Measurements from ENCODE around the gene AACS. TPM values are rescaled to one million over a fixed set of nuclear protein-coding genes. Genes with fewer than 3 reads are reported as not detected.
"Not testable (repeated sequence)": the region's sequence is repeated elsewhere in the genome, so short reads cannot be mapped to it uniquely, and the experiment has no call there.

AACS gene
- total RNA-seq, 1 donor from 2014 or later, result 32.0 TPM

- DNase-seq (ENCODE audit: low read depth, low spot score), result no peak
Measured at GRCh38 chr12:125122668-125123067, 57.4 kb downstream of the AACS start.

GRCh38 chr12:125124320-125124966, 59.2 kb downstream of the AACS start:
- no peak for DNase-seq (ENCODE audit: low read depth, low spot score)

GRCh38 chr12:125125271-125125670, 60.0 kb downstream of the AACS start:
- DNase-seq (ENCODE audit: low read depth, low spot score), result no peak

DNA sequence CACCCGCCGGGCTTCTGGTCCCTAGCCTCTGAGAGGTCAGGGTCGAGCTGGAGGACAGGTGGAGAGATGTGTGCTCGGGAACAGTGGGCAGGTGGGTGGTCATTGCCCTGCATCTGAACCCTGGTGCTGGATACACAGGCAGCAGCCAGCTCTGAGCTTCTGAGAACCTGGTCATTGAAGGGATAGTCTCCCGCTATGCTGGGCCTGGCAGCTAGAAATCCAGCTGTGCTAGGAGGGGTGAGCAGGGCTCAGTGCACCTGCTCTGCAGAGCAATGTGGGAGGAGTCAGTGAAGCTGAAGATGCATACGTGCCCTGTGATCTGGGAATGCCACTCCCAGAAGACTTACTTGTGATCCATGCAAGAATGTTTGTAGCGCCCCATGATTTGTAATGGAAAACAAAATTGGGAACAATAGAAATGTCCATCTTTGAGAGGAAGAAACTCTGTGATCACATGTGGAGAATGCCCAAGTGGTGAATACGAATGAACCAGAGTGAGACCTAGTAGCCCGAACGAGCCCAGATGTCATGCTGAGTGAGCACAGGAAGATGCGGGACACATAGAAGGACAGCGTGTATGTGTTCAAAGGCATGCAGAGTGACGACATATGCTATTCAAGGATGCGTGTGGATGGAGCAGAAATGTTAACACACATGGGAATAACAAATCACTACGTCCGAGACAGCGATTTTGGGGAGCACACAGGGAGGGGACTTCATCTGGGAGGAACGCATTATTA, 63.4 kb downstream of the AACS start:
- no peak for DNase-seq (ENCODE audit: low read depth, low spot score)

DNA sequence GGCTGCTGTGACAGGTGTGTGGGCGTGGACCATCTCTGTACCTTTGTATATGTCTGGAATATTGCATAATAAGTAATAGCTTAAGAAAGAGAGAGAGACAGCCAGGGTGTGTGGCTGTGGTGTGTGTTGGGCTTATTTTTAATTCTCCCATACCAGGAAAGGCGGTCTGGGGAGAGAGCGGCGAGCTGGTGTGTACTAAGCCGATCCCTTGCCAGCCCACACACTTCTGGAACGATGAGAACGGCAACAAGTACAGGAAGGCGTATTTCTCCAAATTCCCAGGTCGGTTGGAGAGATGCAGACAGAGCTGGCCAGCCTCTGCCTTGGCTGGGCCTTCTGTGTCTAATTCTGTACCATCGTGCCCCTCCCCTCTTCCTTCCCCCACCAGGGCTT, 63.9 kb downstream of the AACS start:
- DNase-seq (ENCODE audit: low read depth, low spot score), result no peak

DNA sequence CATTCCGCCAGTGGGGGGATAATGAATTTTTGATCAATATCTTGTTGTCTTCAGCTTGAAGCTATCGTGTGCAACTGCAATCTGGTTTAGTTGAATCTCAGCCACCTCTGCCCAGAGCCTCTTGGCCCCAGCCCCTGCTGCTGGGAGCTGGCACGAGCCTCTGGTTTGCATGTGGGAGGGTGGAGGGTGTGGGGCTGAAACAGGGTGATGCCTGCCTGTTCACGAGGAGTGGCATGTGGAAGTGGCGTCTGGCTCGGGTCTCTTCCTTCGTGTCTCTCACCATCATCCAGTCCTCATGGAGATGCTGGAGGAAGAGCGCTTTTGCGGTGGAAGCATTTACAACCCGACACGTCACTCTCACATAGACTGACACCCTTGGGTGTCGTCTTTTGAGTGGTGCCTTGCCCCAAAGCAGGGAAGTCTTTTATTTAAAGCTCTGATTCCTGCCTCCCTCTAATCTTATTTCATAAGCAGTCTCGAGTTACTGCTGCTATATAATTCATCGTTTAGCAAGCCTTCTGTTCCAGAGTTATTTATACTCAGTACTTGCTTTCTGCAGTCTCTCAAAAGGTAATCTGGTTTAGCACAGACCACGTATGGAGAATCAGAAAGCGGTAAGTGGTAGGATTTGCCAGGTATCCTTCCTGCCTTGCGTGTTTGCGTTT, 64.5 kb downstream of the AACS start:
- no peak for DNase-seq (ENCODE audit: low read depth, low spot score)

GRCh38 chr12:125131958-125132357, 66.7 kb downstream of the AACS start:
- no peak for DNase-seq (ENCODE audit: low read depth, low spot score)

DNA sequence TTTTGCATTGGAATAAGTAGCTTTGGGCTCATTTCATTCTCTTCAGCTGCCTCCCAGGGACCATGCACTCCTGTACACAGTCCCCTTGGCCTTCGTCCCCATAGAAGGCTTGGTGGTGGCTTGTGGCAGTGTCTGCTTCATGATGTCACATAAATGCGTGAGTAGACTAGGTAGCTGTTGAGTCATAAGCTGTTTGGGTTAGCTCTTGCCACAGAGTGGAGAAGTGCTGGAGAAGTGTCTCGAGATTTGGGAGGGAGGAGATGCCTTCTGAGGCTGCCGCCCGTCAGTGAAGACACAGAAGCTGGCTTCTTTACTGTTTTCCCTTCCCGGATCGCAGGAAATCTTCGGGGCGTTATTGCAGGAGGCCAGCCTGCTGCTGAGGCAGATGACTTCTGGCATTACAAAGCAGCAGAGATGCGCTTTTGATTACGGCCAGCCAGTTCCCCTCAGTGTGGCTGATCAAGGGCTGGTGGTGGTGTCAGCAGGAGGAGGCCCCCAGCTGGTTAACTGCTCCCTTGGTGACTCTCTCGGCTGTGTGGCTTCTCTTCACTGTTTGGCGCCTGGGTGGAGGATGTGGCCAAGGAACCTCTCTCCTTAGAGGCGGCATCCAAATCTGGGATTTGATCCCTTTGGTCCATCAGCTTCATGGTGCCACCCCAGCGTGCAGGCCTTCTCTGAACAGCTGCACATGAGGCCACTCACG, 67.6 kb downstream of the AACS start:
- DNase-seq (ENCODE audit: low read depth, low spot score), result no peak

DNA sequence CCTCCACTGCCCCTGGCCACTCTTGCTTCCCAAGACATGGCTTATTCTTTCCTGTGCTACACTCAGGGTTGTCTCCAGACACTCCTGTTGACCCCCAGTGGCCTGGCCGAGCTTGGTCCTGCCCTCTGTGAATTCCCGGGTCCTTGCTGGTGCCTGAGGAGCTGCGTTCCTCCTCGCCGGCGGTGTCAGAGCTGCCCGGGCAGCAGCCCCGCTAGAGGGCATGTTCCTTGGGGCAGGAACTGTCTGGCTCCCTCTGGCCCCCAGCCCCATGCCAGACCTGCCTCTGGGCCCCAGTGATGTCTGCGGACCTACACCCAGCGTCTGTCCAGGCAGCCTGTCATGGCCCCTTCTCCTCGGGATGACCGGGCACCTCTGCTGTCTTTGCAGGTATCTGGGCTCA, 68.4 kb downstream of the AACS start:
- DNase-seq (ENCODE audit: low read depth, low spot score), result no peak

- no peak for DNase-seq (ENCODE audit: low read depth, low spot score)
Measured at GRCh38 chr12:125134576-125134975, 69.3 kb downstream of the AACS start.

GRCh38 chr12:125135906-125136305, 70.7 kb downstream of the AACS start:
- DNase-seq (ENCODE audit: low read depth, low spot score), result no peak

DNA sequence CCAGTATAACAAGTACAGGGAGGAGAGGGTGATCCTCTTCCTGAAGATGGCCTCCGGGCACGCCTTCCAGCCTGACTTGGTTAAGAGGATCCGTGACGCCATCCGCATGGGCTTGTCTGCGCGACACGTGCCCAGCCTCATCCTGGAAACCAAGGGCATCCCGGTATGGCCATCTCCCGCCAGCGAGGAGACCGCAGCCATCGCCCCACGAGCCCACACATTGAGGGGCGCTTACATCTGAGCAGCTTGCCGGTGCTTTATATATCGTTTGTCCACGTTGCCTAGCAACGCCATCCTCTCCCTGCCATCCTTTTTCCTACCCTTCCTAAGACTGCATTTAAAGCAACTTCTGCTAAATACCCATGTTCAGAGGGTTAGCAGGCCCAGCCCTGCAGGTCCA, 71.5 kb downstream of the AACS start:
- DNase-seq (ENCODE audit: low read depth, low spot score), result no peak

GRCh38 chr12:125137766-125138344, 72.6 kb downstream of the AACS start:
- no peak for DNase-seq (ENCODE audit: low read depth, low spot score)

DNA sequence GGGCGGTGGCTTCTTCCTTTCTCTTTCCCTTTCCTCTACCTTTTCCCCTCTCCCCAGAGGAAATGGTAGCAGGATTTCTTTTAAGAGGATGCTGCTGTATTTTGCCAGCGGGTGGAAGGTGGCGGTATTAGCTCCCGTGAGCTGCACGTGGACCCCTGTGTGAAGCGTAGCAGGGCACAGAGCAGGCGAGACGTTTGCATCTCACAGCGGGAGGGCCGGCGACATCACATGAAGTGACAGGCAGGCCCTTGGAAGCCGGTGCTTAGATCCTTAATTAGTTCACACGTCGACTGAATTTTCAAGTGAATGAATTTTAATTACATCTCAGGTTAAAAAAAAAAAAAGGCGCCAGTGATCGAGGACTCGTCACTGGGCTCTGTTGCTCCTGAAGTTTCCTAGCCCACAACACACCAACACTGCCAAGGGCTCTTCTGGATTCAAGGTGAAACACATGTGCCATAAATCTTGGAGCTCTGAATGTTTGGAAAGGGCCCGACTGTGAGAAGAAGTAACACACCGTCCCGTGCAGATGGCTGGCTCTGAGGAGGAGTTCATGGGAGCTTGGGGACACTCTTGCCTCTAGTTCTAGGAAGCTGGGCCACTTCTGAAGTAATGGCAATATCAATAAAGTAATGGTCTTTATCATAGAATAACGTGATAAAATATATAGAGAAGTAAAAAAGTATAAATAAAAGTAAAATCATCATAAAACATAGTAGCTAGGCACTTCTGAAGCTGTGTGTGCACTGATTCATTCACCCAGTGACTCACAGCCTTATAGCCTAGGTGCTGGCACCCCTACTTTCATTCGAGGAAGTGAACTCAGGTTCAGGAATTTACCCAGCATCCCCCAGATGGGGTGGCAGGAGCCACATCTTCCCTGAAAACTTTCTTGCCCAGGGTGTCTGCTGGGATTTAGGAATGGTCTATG, 75.3 kb downstream of the AACS start:
- no peak for DNase-seq (ENCODE audit: low read depth, low spot score)

GRCh38 chr12:125141210-125141573, 76.0 kb downstream of the AACS start:
- not testable (repeated sequence) for DNase-seq (ENCODE audit: low read depth, low spot score)

DNA sequence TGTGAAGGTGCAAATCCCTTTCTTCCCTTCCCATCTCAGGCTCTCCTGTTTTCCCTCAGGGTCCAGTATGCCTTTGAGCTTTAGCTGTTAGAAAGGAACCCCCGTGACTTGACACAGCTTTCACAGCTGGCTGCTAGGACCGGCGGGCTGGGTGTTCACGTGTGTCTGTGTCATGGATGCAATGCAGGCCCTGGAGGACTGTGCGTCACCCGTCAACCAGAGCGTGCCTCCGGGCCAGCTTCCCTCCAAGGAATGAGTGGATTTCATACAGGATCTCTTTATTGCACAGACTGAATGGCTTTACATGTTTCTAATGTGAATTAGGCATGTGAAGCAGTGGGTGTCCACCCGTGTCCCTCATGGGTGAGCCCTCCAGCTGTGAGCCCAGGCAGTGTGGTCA, 77.4 kb downstream of the AACS start:
- no peak for DNase-seq (ENCODE audit: low read depth, low spot score)

DNA sequence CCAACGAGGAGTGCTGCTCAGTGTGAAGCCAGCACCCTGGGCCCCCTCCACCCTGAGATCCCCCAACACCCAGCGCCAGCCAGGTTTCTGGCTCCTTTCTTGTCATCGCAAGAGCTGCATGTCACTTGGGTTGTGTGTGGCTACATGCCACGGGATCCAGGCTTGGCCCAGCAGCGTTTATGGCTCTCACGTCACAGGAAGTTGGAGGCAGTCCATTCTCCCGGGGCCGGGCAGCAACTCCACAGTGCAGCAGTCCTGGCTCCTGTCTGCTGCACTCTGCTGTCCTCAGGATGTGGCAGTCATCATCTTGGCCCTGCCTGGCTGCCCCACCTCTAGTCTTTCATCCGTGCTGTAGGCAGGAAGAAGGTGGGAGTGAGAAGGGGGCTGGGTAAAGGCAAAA, 78.3 kb downstream of the AACS start:
- DNase-seq (ENCODE audit: low read depth, low spot score), result no peak

DNA sequence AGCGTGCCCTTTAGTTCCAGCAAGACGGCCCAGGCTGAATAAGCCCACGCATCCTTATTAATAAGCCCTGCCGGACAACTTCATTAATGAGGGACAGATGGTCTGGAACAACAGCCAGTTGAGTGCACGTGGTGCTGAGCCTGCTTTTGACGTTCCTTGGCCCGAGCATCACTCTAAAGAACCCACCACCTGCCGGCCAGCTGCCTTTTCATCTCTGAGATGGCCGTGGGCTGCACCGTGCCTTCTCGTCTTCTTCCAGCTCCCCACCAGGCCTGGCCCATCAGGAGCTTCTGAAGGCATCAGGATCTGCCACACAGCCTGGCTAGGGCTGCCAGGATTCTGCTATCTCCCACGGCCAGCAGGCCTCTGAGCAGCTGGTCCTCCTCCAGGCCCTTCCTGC, 80.0 kb downstream of the AACS start:
- no peak for DNase-seq (ENCODE audit: low read depth, low spot score)

GRCh38 chr12:125148316-125148715, 83.1 kb downstream of the AACS start:
- DNase-seq (ENCODE audit: low read depth, low spot score), result no peak

Measured in pulmonary artery endothelial cell (primary cell).